C4-2B (cell line): Measurements from ENCODE around the gene WBP1.

Source experiments
- ZFX ChIP-seq: fragments of 450-650 bp; IDR thresholded peaks from 2 replicates; pipeline ENCODE4 v1.6.1; 2017
- TF ChIP-seq, protein P1 (sequence below): fragments of 450-650 bp; conservative IDR thresholded peaks from 2 replicates; pipeline ENCODE4 v1.5.1; 2017; ENCODE audit warnings: mild to moderate bottlenecking

DNA sequence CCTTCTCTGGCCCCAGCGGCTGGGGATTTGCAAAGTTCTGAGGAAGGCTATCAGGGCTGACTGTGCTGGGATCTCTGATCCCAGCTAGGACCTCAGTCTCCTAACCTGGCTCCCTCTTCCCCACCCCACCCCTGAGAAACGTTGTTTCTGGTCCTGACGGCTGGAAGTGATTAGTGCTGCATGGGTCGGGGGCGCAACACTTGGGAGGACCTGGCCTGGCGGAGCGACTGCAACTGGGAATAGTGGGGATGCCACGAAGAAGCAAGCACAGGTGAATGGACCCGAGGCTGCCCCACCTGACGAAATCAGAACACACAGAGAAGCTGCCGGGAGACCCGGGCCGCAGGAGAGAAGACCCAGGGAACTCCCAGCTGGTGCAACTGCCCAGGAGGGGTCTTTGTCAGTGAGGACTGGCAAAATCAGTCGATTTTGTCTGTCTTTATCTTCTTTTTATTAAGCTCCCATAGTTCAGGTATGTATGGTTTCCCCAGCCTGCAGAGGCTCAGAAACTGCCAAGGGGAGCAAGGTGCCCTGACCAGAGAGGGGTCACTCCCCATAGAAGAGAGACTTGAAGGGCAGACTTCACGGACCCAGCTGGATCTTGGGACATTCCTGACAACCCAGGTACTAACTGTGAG lies 41.8 kb downstream of the WBP1 start:
- TF ChIP-seq, protein P1, sequence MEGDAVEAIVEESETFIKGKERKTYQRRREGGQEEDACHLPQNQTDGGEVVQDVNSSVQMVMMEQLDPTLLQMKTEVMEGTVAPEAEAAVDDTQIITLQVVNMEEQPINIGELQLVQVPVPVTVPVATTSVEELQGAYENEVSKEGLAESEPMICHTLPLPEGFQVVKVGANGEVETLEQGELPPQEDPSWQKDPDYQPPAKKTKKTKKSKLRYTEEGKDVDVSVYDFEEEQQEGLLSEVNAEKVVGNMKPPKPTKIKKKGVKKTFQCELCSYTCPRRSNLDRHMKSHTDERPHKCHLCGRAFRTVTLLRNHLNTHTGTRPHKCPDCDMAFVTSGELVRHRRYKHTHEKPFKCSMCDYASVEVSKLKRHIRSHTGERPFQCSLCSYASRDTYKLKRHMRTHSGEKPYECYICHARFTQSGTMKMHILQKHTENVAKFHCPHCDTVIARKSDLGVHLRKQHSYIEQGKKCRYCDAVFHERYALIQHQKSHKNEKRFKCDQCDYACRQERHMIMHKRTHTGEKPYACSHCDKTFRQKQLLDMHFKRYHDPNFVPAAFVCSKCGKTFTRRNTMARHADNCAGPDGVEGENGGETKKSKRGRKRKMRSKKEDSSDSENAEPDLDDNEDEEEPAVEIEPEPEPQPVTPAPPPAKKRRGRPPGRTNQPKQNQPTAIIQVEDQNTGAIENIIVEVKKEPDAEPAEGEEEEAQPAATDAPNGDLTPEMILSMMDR, result no peak
- no peak for TF ChIP-seq ZFX
